ENCODE data around the gene RNF223.
"Not testable (repeated sequence)": the region's sequence is repeated elsewhere in the genome, so short reads cannot be mapped to it uniquely, and the experiment has no call there.

RNF223 gene

GRCh38 chr1:1069711-1070676 is 4.1 kb downstream of the RNF223 start:
- no peak for DNase-seq

- DNase-seq, result peak; percentile 87 to 94
These were observed 4.9 kb downstream of the RNF223 start for GRCh38 chr1:1069056-1069710.

GRCh38 chr1:1068517-1069055 is 5.5 kb downstream of the RNF223 start:
- peak; percentile 77 to 92 for DNase-seq

GRCh38 chr1:1067860-1068516 is 6.1 kb downstream of the RNF223 start:
- peak; percentile 67 to 91 for DNase-seq

- peak in 1 of 2 experiments; percentile 89 for DNase-seq
These were observed 6.7 kb downstream of the RNF223 start for GRCh38 chr1:1067284-1067859.

- DNase-seq, result peak; percentile 97
These were observed 7.5 kb downstream of the RNF223 start for GRCh38 chr1:1066403-1067283.

GRCh38 chr1:1065940-1066304 is 8.2 kb downstream of the RNF223 start:
- DNase-seq, result not testable (repeated sequence)

- no peak for DNase-seq
These were observed 8.7 kb downstream of the RNF223 start for GRCh38 chr1:1065265-1065939.

GRCh38 chr1:1063945-1064831 is 9.9 kb downstream of the RNF223 start:
- DNase-seq, result peak in 1 of 2 experiments; percentile 78

- DNase-seq, result no peak
These were observed 10.7 kb downstream of the RNF223 start for GRCh38 chr1:1063261-1063944.

GRCh38 chr1:1062348-1063163 is 11.6 kb downstream of the RNF223 start:
- no peak for DNase-seq

GRCh38 chr1:1061682-1062345 is 12.3 kb downstream of the RNF223 start:
- DNase-seq, result peak in 1 of 2 experiments; percentile 59

- no peak for DNase-seq
These were observed 13.7 kb downstream of the RNF223 start for GRCh38 chr1:1060281-1061000.

- DNase-seq, result peak; percentile 39 to 94
These were observed 14.4 kb downstream of the RNF223 start for GRCh38 chr1:1059494-1060280.

GRCh38 chr1:1058921-1059493 is 15.1 kb downstream of the RNF223 start:
- peak in 1 of 2 experiments; percentile 72 for DNase-seq

Measured in NCI-H526 (cell line).